Prostate gland (tissue), 2 donors: ENCODE data around the gene PARVB. TPM values are rescaled to one million over a fixed set of nuclear protein-coding genes. Genes with fewer than 3 reads are reported as not detected.

Source experiments
- DNase-seq: peaks from one replicate; pipeline ENCODE4 v3.0.0-alpha.2; 2019; ENCODE audit warnings: low spot score
- H3K27ac ChIP-seq, 2 donors: fragments of 200-600 bp; sonication (generic); 2 replicates each; pipeline ENCODE4 v1.5.1; 2017 to 2019
- H3K27me3 ChIP-seq: fragments of 200-600 bp; sonication (generic); replicated peaks from 2 replicates; pipeline ENCODE4 v1.5.1; 2019; ENCODE audit not compliant: insufficient read depth
- H3K36me3 ChIP-seq, 2 donors: fragments of 200-600 bp; sonication (generic); 1 replicate in 1 of 2; 2 replicates in 1 of 2; pipeline versions ENCODE4 v1.5.1 to v1.8.1; 2017 to 2019
- H3K4me1 ChIP-seq: fragments of 200-600 bp; sonication (generic); replicated peaks from 2 replicates; pipeline ENCODE4 v1.5.1; 2019
- H3K4me3 ChIP-seq, 2 donors: fragments of 200-600 bp; sonication (generic); 2 replicates each; pipeline ENCODE4 v1.5.1; 2017 to 2019
- H3K9me3 ChIP-seq: fragments of 200-600 bp; sonication (generic); 2 replicates; pipeline ENCODE4 v1.5.1; 2017
- CTCF ChIP-seq, 4 experiments: fragments of 200-600 bp in 2 of 4; fragments of 450-650 bp in 2 of 4; sonication (generic) in 2 of 4; IDR thresholded peaks; 1 replicate in 3 of 4; 2 replicates in 1 of 4; pipeline ENCODE4 v1.5.1; 2016 to 2019; ENCODE audit warnings: antibody characterized with exemption in 4 of 4, mild to moderate bottlenecking in 2 of 4, moderate library complexity in 2 of 4
- POLR2A ChIP-seq: fragments of 450-650 bp; IDR thresholded peaks from one replicate; pipeline ENCODE4 v1.6.1; 2016; ENCODE audit warnings: antibody characterized with exemption, mild to moderate bottlenecking
- POLR2AphosphoS5 ChIP-seq: sonication (generic); formaldehyde crosslinking; IDR thresholded peaks from one replicate; pipeline ENCODE4 v1.6.1; 2017; ENCODE audit warnings: antibody characterized with exemption
- WGBS: methylation state at CpG from one replicate; pipeline ENCODE4 v1.1.5; 2018; 5-methylcytosine and 5-hydroxymethylcytosine counted together
- intact Hi-C: fragments of 100-400 bp; cut with DNase I; formaldehyde crosslinking; loops from one replicate; pipeline ENCODE4 v1.14.2; 2022
- total RNA-seq, 2 donors: library from RNA; depleted of rRNA; stranded (reverse); fragments of >200 nt; gene quantifications; one replicate each; pipeline ENCODE4 v1.1.0, GENCODE V29; 2016

The PARVB gene
- total RNA-seq, 2 donors from 2014 or later = 11.7 to 28.4 TPM

GRCh38 chr22:44215287-44215686, 191.2 kb downstream of the PARVB start:
- intact Hi-C loops = no loop called here
- H3K27me3 ChIP-seq = no peaks in the 10 kb centered on the region
- H3K27ac ChIP-seq = no peak overlapping the region
- WGBS = 92% methylated on average over 4 of the region's 4 CpGs
- H3K9me3 ChIP-seq = no peaks in the 10 kb centered on the region
- no peak for TF ChIP-seq POLR2AphosphoS5
- TF ChIP-seq CTCF (IDR thresholded peaks at IDR 0.05) = no peak
- no peak for TF ChIP-seq POLR2A
- no peak for DNase-seq
- no peak overlapping the region for H3K4me3 ChIP-seq
- no peaks in the 10 kb centered on the region for H3K36me3 ChIP-seq
- H3K4me1 ChIP-seq = no peaks in the 10 kb centered on the region

GRCh38 chr22:44217346-44217745, 193.2 kb downstream of the PARVB start:
- Histone ChIP-seq H3K36me3 (no peaks in the 10 kb centered on the region), H3K27ac (no peak overlapping the region), H3K9me3 (no peaks in the 10 kb centered on the region), H3K4me1 (no peaks in the 10 kb centered on the region), H3K27me3 (no peaks in the 10 kb centered on the region), H3K4me3 (no peak overlapping the region)
- 90% methylated on average over 7 of the region's 7 CpGs for WGBS
- intact Hi-C loops = no loop called here
- TF ChIP-seq CTCF (IDR thresholded peaks at IDR 0.05) (no peak), POLR2AphosphoS5 (no peak), POLR2A (no peak)
- DNase-seq = no peak

GRCh38 chr22:44218071-44218470, 194.0 kb downstream of the PARVB start:
- Histone ChIP-seq H3K27ac (no peak overlapping the region), H3K4me1 (no peaks in the 10 kb centered on the region), H3K27me3 (no peaks in the 10 kb centered on the region), H3K4me3 (no peak overlapping the region), H3K9me3 (no peaks in the 10 kb centered on the region), H3K36me3 (no peaks in the 10 kb centered on the region)
- no peak for DNase-seq
- WGBS = 87% methylated on average over 6 of the region's 6 CpGs
- TF ChIP-seq POLR2A (no peak), POLR2AphosphoS5 (no peak), CTCF (IDR thresholded peaks at IDR 0.05) (no peak)
- intact Hi-C loops = no loop called here

GRCh38 chr22:44219101-44219870, 195.2 kb downstream of the PARVB start:
- DNase-seq = no peak
- Histone ChIP-seq H3K27ac (no peak overlapping the region), H3K4me3 (no peak overlapping the region), H3K4me1 (no peaks in the 10 kb centered on the region), H3K27me3 (no peaks in the 10 kb centered on the region), H3K9me3 (no peaks in the 10 kb centered on the region), H3K36me3 (no peaks in the 10 kb centered on the region)
- intact Hi-C loops = no loop called here
- TF ChIP-seq POLR2AphosphoS5 (no peak), CTCF (IDR thresholded peaks at IDR 0.05) (no peak), POLR2A (no peak)
- 89% methylated on average over 21 of the region's 21 CpGs for WGBS
